Mesothelial cell of epicardium (in vitro differentiated cells): ENCODE results near the gene INKA2. TPM values are rescaled to one million over a fixed set of nuclear protein-coding genes. Genes with fewer than 3 reads are reported as not detected.

Experiments
- DNase-seq, 2 experiments: peaks; one replicate each; pipeline ENCODE4 v3.0.0; 2021; ENCODE audit warnings: low spot score in 2 of 2; ENCODE audit not compliant: unreplicated experiment in 2 of 2
- H3K27ac Mint-ChIP-seq: 2 replicates; pipeline ENCODE4 v1.8.0; 2021; ENCODE audit warnings: mixed read lengths
- H3K27me3 Mint-ChIP-seq: 2 replicates; pipeline ENCODE4 v1.8.0; 2021; ENCODE audit warnings: low read depth, mixed read lengths
- H3K36me3 Mint-ChIP-seq: 2 replicates; pipeline ENCODE4 v1.8.0; 2021; ENCODE audit warnings: mixed read lengths
- H3K4me1 Mint-ChIP-seq: 2 replicates; pipeline ENCODE4 v1.8.0; 2021; ENCODE audit warnings: mixed read lengths
- H3K4me3 Mint-ChIP-seq: 2 replicates; pipeline ENCODE4 v1.8.0; 2021; ENCODE audit warnings: mild to moderate bottlenecking, moderate library complexity, mixed read lengths
- H3K9me3 Mint-ChIP-seq: 2 replicates; pipeline ENCODE4 v1.8.0; 2021; ENCODE audit warnings: mixed read lengths
- CTCF ChIP-seq: fragments of 200-600 bp; sonication (generic); IDR thresholded peaks from one replicate; pipeline ENCODE4 v1.5.0; 2021; ENCODE audit warnings: antibody characterized with exemption; ENCODE audit not compliant: unreplicated experiment
- total RNA-seq: library from RNA; stranded (reverse); gene quantifications from 3 replicates; pipeline ENCODE4 v1.2.1, GENCODE V29; 2021

Gene INKA2
- total RNA-seq, 1 donor from 2014 or later = 1.4 TPM

GRCh38 chr1:111705841-111706240 lies 33.4 kb downstream of the INKA2 start:
- Mint-ChIP-seq H3K4me3 (no peak overlapping the region), H3K36me3 (peaks cover 25% of the 10 kb centered on the region), H3K9me3 (no peaks in the 10 kb centered on the region), H3K4me1 (no peaks in the 10 kb centered on the region), H3K27ac (no peak overlapping the region), H3K27me3 (no peaks in the 10 kb centered on the region)
- no peak for TF ChIP-seq CTCF
- no peak for DNase-seq

- no peak overlapping the region for H3K4me3 Mint-ChIP-seq
- H3K36me3 Mint-ChIP-seq = peaks cover 33% of the 10 kb centered on the region
- H3K27ac Mint-ChIP-seq = no peak overlapping the region
- H3K4me1 Mint-ChIP-seq = no peaks in the 10 kb centered on the region
- H3K27me3 Mint-ChIP-seq = no peaks in the 10 kb centered on the region
- DNase-seq = no peak
- no peaks in the 10 kb centered on the region for H3K9me3 Mint-ChIP-seq
- no peak for TF ChIP-seq CTCF
Observed at GRCh38 chr1:111704776-111705175, 34.4 kb downstream of the INKA2 start.

- DNase-seq = no peak
- Mint-ChIP-seq H3K4me3 (no peak overlapping the region), H3K9me3 (no peaks in the 10 kb centered on the region), H3K4me1 (no peaks in the 10 kb centered on the region), H3K36me3 (peaks cover 35% of the 10 kb centered on the region), H3K27me3 (no peaks in the 10 kb centered on the region), H3K27ac (no peak overlapping the region)
- no peak for TF ChIP-seq CTCF
Observed at GRCh38 chr1:111704240-111704639, 35.0 kb downstream of the INKA2 start.

- Mint-ChIP-seq H3K9me3 (no peaks in the 10 kb centered on the region), H3K36me3 (peaks cover 32% of the 10 kb centered on the region), H3K4me3 (no peak overlapping the region), H3K4me1 (no peaks in the 10 kb centered on the region), H3K27me3 (no peaks in the 10 kb centered on the region), H3K27ac (no peak overlapping the region)
- DNase-seq = no peak
- no peak for TF ChIP-seq CTCF
Observed at GRCh38 chr1:111702504-111703050, 36.6 kb downstream of the INKA2 start.

- no peak for DNase-seq
- no peak overlapping the region for H3K27ac Mint-ChIP-seq
- no peak overlapping the region for H3K4me3 Mint-ChIP-seq
- H3K27me3 Mint-ChIP-seq = no peaks in the 10 kb centered on the region
- TF ChIP-seq CTCF = no peak
- no peaks in the 10 kb centered on the region for H3K4me1 Mint-ChIP-seq
- peaks cover 30% of the 10 kb centered on the region for H3K36me3 Mint-ChIP-seq
- no peaks in the 10 kb centered on the region for H3K9me3 Mint-ChIP-seq
Observed at GRCh38 chr1:111699268-111699667, 39.9 kb downstream of the INKA2 start.

GRCh38 chr1:111696330-111696729 lies 42.9 kb downstream of the INKA2 start:
- Mint-ChIP-seq H3K36me3 (peaks cover 34% of the 10 kb centered on the region), H3K4me3 (no peak overlapping the region), H3K9me3 (no peaks in the 10 kb centered on the region)

More at GRCh38 chr1:111696330-111696729, 42.9 kb downstream of the INKA2 start:
- no peaks in the 10 kb centered on the region for H3K27me3 Mint-ChIP-seq
- TF ChIP-seq CTCF = no peak
- DNase-seq = no peak
- H3K4me1 Mint-ChIP-seq = no peaks in the 10 kb centered on the region
- no peak overlapping the region for H3K27ac Mint-ChIP-seq
